PC-9 (cell line): ENCODE data around the gene TRIM61.

Experiments used
- EZH2 ChIP-seq: fragments of 200-600 bp; sonication (generic); IDR thresholded peaks from 2 replicates; pipeline ENCODE4 v1.8.0; 2017; ENCODE audit warnings: antibody characterized with exemption, low read depth
- TF ChIP-seq, protein P1 (sequence below): fragments of 200-600 bp; sonication (generic); conservative IDR thresholded peaks from 2 replicates; pipeline ENCODE4 v1.6.1; 2017; ENCODE audit warnings: mixed run types, antibody characterized with exemption, mild to moderate bottlenecking, moderate library complexity

DNA sequence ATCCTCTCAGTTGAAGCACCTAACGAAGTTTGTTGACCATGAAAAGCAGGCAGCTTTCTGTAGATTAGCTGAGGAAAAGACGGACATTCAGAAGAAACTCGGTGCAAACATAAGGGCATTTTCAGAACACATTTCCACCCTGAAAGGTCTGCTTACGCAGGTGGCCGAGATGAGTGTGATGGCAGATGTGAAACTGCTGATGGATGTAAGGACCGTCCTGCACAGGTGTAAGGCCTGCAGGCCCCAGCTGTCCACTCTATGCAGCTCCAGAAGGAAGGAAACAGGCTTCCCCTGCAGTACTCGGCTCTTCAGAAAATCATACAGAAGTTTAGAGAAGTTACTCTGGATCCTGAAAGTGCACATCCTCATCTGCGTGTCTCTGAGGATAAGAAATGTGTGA lies 33.5 kb upstream of the TRIM61 start:
- TF ChIP-seq, protein P1, sequence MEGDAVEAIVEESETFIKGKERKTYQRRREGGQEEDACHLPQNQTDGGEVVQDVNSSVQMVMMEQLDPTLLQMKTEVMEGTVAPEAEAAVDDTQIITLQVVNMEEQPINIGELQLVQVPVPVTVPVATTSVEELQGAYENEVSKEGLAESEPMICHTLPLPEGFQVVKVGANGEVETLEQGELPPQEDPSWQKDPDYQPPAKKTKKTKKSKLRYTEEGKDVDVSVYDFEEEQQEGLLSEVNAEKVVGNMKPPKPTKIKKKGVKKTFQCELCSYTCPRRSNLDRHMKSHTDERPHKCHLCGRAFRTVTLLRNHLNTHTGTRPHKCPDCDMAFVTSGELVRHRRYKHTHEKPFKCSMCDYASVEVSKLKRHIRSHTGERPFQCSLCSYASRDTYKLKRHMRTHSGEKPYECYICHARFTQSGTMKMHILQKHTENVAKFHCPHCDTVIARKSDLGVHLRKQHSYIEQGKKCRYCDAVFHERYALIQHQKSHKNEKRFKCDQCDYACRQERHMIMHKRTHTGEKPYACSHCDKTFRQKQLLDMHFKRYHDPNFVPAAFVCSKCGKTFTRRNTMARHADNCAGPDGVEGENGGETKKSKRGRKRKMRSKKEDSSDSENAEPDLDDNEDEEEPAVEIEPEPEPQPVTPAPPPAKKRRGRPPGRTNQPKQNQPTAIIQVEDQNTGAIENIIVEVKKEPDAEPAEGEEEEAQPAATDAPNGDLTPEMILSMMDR: no peak
- no peak for TF ChIP-seq EZH2
